Heart left ventricle (tissue), 16 donors: ENCODE data around the gene CRYGN. TPM values are rescaled to one million over a fixed set of nuclear protein-coding genes. Genes with fewer than 3 reads are reported as not detected.
A peak's percentile ranks its signal among the peaks of the same experiment; 100 is the strongest.

Experiments
- ATAC-seq, 4 donors: fragments of 200-7000 bp; cut with Tn5 transposase; one replicate each; pipeline ENCODE4 v1.9.1; 2020 to 2022; ENCODE audit warnings: moderate library complexity in 4 of 4, mild to moderate bottlenecking in 3 of 4, moderate number of reproducible peaks in 1 of 4
- DNase-seq, 5 donors: peaks; one replicate each; pipeline ENCODE4 v3.0.0-alpha.2; 2020
- H3K27ac ChIP-seq, 12 donors: fragments of 200-600 bp; sonication (generic) in 4 of 12; one replicate each; pipeline versions ENCODE4 v1.5.0 to v1.8.0; 2016 to 2022; ENCODE audit warnings: mild to moderate bottlenecking in 2 of 12
- H3K27me3 ChIP-seq, 9 donors: fragments of 200-600 bp; sonication (generic) in 2 of 9; one replicate each; pipeline versions ENCODE4 v1.5.1 to v1.8.0; 2016 to 2022; ENCODE audit warnings: mild to moderate bottlenecking in 3 of 9
- H3K36me3 ChIP-seq, 9 donors: fragments of 200-600 bp; sonication (generic) in 2 of 9; one replicate each; pipeline versions ENCODE4 v1.5.0 to v1.8.0; 2018 to 2022; ENCODE audit warnings: mild to moderate bottlenecking in 2 of 9
- H3K4me1 ChIP-seq, 12 donors: fragments of 200-600 bp; sonication (generic) in 4 of 12; one replicate each; pipeline versions ENCODE4 v1.5.0 to v1.8.0; 2016 to 2022; ENCODE audit warnings: mild to moderate bottlenecking in 3 of 12
- H3K4me3 ChIP-seq, 12 donors: fragments of 200-600 bp; sonication (generic) in 4 of 12; one replicate each; pipeline versions ENCODE4 v1.5.0 to v1.8.0; 2017 to 2022; ENCODE audit warnings: mild to moderate bottlenecking in 9 of 12, moderate library complexity in 4 of 12
- H3K9me3 ChIP-seq, 12 donors: fragments of 200-600 bp; sonication (generic) in 4 of 12; one replicate each; pipeline versions ENCODE4 v1.5.0 to v1.8.0; 2016 to 2022; ENCODE audit warnings: mild to moderate bottlenecking in 1 of 12
- CTCF ChIP-seq, 12 donors: fragments of 200-600 bp; sonication (generic) in 4 of 12; IDR thresholded peaks; one replicate each; pipeline versions ENCODE4 v1.5.0 to v1.8.0; 2018 to 2022; ENCODE audit warnings: antibody characterized with exemption in 12 of 12, mild to moderate bottlenecking in 5 of 12
- POLR2A ChIP-seq, 2 donors: fragments of 450-650 bp; IDR thresholded peaks; one replicate each; pipeline ENCODE4 v1.6.1; 2017; ENCODE audit warnings: antibody characterized with exemption in 2 of 2, mild to moderate bottlenecking in 2 of 2, moderate library complexity in 2 of 2
- WGBS, 4 donors: extraction: QIAGEN DNeasy Blood & Tissue Kit in 2 of 4; methylation state at CpG; one replicate each; pipeline versions ENCODE4 v1.1.5 to v1.1.7; 2013 to 2018; 5-methylcytosine and 5-hydroxymethylcytosine counted together
- intact Hi-C, 10 donors: fragments of 100-400 bp; cut with DNase I; formaldehyde crosslinking; loops; one replicate each; pipeline versions ENCODE4 v1.11.1 to v1.14.2; 2022
- polyA plus RNA-seq, 2 donors: library from polyadenylated mRNA; stranded (reverse); fragments of 200-250 nt; gene quantifications; one replicate each; pipeline ENCODE4 v1.2.3, GENCODE V29; 2013
- total RNA-seq, 9 donors: library from RNA; depleted of rRNA in 2 of 9; stranded (reverse); fragments of >200 nt in 2 of 9; fragmentation: NEBNext Ultra II Directional in 3 of 9; extraction: Animal tissue kit (Norgen Biotek cat#: 25700) in 3 of 9; gene quantifications; one replicate each; pipeline versions ENCODE4 v1.1.0 to v1.2.4, GENCODE V29; 2016 to 2023
- donor health status: ischemic (EF 13 %, LVEDD 7.1; RV severe dilation, severe dysfunction).
- donor health status: healthy with polysubstance abuse.
- donor health status: DM: no; HTN: yes; CAD: no.
- donor health status: DM: no; HTN: no; CAD: no.
- donor health status: ischemic (EF 25% LVEDD 6.9; RV normal size, moderate dysfunction).
- donor health status: ischemic (EF 25% LVEDD 5.7; RV mildly dilated, moderate dysfunction).
- donor health status: healthy.
- donor health status: DM: yes; HTN: yes; CAD: no.
- donor health status: ischemic (EF 35%, LVEDD 5.7; RV mildly dilated, moderate dysfunction).
- donor health status: nonischemic (EF 11% LVEDD 7.7; RV severe dilation, severe dysfunction).
- donor health status: DM: yes; HTN: yes; CAD: no.
- donor health status: PGD.
- donor health status: ischemic (EF 29% LVEDD 5.4; RV normal size, mild dysfunction).
- donor health status: nonischemic (EF 23%, LVEDD 6.1; RV moderate dilation, normal function).

The CRYGN gene
- total and polyA plus RNA-seq, 11 donors = 0.50 to 0.52 TPM; not detected in 9

GRCh38 chr7:151462306-151462779 is 22.4 kb upstream of the CRYGN start:
- Histone ChIP-seq H3K27ac (peak overlapping the region in 1 of 12 donors; percentile 94), H3K36me3 (peaks cover 0 to 34% (median 27%) of the 10 kb centered on the region in 9 donors), H3K9me3 (peaks cover 0 to 17% (median 9%) of the 10 kb centered on the region in 12 donors), H3K4me1 (peaks cover 3 to 30% (median 22%) of the 10 kb centered on the region in 12 donors), H3K27me3 (no peaks in the 10 kb centered on the region), H3K4me3 (no peak overlapping the region)
- TF ChIP-seq CTCF (IDR thresholded peaks at IDR 0.05) (no peak), POLR2A (IDR thresholded peaks at IDR 0.05) (no peak)
- DNase-seq (no peak), ATAC-seq (no peak)
- 75 to 100% (median 77%) methylated on average over 1 of the region's 1 CpG for WGBS, 4 donors
- intact Hi-C loops = loop anchor here in 7 of 10 donors (5.0 to 10.0 kb wide), 6 partner anchors 40 to 295 kb away; partner anchors contain the start of gene RHEB (in 3 of the 7)

GRCh38 chr7:151461942-151462230 is 21.9 kb upstream of the CRYGN start:
- Histone ChIP-seq H3K36me3 (peaks cover 0 to 29% (median 23%) of the 10 kb centered on the region in 9 donors), H3K4me1 (peaks cover 3 to 32% (median 22%) of the 10 kb centered on the region in 12 donors), H3K27ac (peak overlapping the region in 4 of 12 donors; percentile 9 to 94 (median 90)), H3K4me3 (no peak overlapping the region), H3K9me3 (peaks cover 0 to 17% (median 9%) of the 10 kb centered on the region in 12 donors), H3K27me3 (no peaks in the 10 kb centered on the region)
- intact Hi-C loops = loop anchor here in 8 of 10 donors (2.0 to 10.0 kb wide), 7 partner anchors 40 to 295 kb away; partner anchors contain the start of gene RHEB (in 6 of the 8)
- 74 to 85% (median 83%) methylated on average over 4 of the region's 4 CpGs for WGBS, 4 donors
- DNase-seq (no peak), ATAC-seq (no peak)
- TF ChIP-seq CTCF (IDR thresholded peaks at IDR 0.05) (no peak), POLR2A (IDR thresholded peaks at IDR 0.05) (no peak)

GRCh38 chr7:151461096-151461941 is 21.4 kb upstream of the CRYGN start:
- Histone ChIP-seq H3K9me3 (peaks cover 0 to 17% (median 9%) of the 10 kb centered on the region in 12 donors), H3K36me3 (peaks cover 0 to 24% (median 19%) of the 10 kb centered on the region in 9 donors), H3K27ac (peak overlapping the region; percentile 65 to 97 (median 92)), H3K4me1 (peaks cover 3 to 34% (median 22%) of the 10 kb centered on the region in 12 donors), H3K27me3 (no peaks in the 10 kb centered on the region), H3K4me3 (no peak overlapping the region)
- DNase-seq = no peak
- WGBS, 4 donors = 89 to 97% (median 92%) methylated on average over 6 of the region's 6 CpGs
- ATAC-seq = no peak
- intact Hi-C loops = loop anchor here in 8 of 10 donors (2.0 to 10.0 kb wide), 7 partner anchors 41 to 296 kb away; partner anchors contain the start of gene RHEB (in 6 of the 8)
- no peak for TF ChIP-seq CTCF (IDR thresholded peaks at IDR 0.05)
- no peak for TF ChIP-seq POLR2A (IDR thresholded peaks at IDR 0.05)

GRCh38 chr7:151460474-151460855 is 20.5 kb upstream of the CRYGN start:
- Histone ChIP-seq H3K4me1 (peaks cover 3 to 34% (median 22%) of the 10 kb centered on the region in 12 donors), H3K27me3 (no peaks in the 10 kb centered on the region), H3K4me3 (peak overlapping the region in 8 of 12 donors; percentile 20 to 40 (median 28)), H3K9me3 (peaks cover 0 to 17% (median 9%) of the 10 kb centered on the region in 12 donors), H3K36me3 (peaks cover 0 to 15% (median 10%) of the 10 kb centered on the region in 9 donors), H3K27ac (peak overlapping the region; percentile 65 to 97 (median 92))
- DNase-seq (peak in 2 of 5 donors; percentile 55 to 63), ATAC-seq (peak; percentile 5 to 49 (median 28))
- TF ChIP-seq CTCF (IDR thresholded peaks at IDR 0.05) = no peak
- no peak for TF ChIP-seq POLR2A (IDR thresholded peaks at IDR 0.05)
- intact Hi-C loops = loop anchor here in 8 of 10 donors (2.0 to 10.0 kb wide), 7 partner anchors 42 to 297 kb away; partner anchors contain the start of gene RHEB (in 6 of the 8)
- 46 to 51% (median 49%) methylated on average over 10 of the region's 10 CpGs for WGBS, 4 donors
